Naive thymus-derived CD4-positive, alpha-beta T cell (primary cell): ENCODE results near the gene RAB1B. TPM values are rescaled to one million over a fixed set of nuclear protein-coding genes. Genes with fewer than 3 reads are reported as not detected.
A peak's percentile ranks its signal among the peaks of the same experiment; 100 is the strongest.
"Not testable (repeated sequence)": the region's sequence is repeated elsewhere in the genome, so short reads cannot be mapped to it uniquely, and the experiment has no call there.

Experiments
- ATAC-seq: fragments of 150-1000 bp; cut with Tn5 transposase; 2 replicates; pipeline ENCODE4 v1.10.0; 2021; ENCODE audit warnings: mild to moderate bottlenecking, moderate library complexity
- CTCF ChIA-PET: fragments of 350-600 bp; sonication (Branson Sonifier 250); formaldehyde crosslinking; loops from one replicate; lab custom pipeline; 2021; ENCODE audit warnings: antibody characterized with exemption; lab: Charles Lee
- POLR2A ChIA-PET: fragments of 350-600 bp; sonication (Branson Sonifier 250); formaldehyde crosslinking; loops from one replicate; lab custom pipeline; 2021; ENCODE audit warnings: antibody characterized with exemption, inconsistent platforms; lab: Charles Lee
- DNase-seq, 9 donors: peaks; one replicate each; pipeline versions ENCODE4 v3.0.0 to v3.0.0-alpha.2; 2020 to 2022; ENCODE audit warnings: mixed read lengths in 1 of 9
- H3K27ac ChIP-seq: one replicate; pipeline ENCODE4 v1.7.0; 2013; ENCODE audit warnings: mild to moderate bottlenecking, low read depth, low read length, moderate library complexity
- H3K27me3 ChIP-seq, 2 donors: one replicate each; pipeline ENCODE4 v1.7.0; 2013; ENCODE audit warnings: low read length in 2 of 2, mild to moderate bottlenecking in 2 of 2, moderate library complexity in 2 of 2; ENCODE audit not compliant: control insufficient read depth in 2 of 2, insufficient read depth in 2 of 2
- H3K36me3 ChIP-seq, 3 experiments: 1 replicate in 2 of 3; 2 replicates in 1 of 3; pipeline ENCODE4 v1.7.0; 2013; ENCODE audit warnings: low read length in 3 of 3, mild to moderate bottlenecking in 3 of 3, moderate library complexity in 1 of 3; ENCODE audit not compliant: insufficient read depth in 3 of 3, control insufficient read depth in 2 of 3
- H3K4me1 ChIP-seq, 2 donors: one replicate each; pipeline ENCODE4 v1.7.0; 2013; ENCODE audit warnings: low read length in 2 of 2, mild to moderate bottlenecking in 2 of 2, moderate library complexity in 1 of 2; ENCODE audit not compliant: control insufficient read depth in 2 of 2, insufficient read depth in 2 of 2
- H3K4me3 ChIP-seq: 2 replicates; pipeline ENCODE4 v1.7.0; 2013; ENCODE audit warnings: mild to moderate bottlenecking, low read length
- H3K9me3 ChIP-seq, 3 experiments: 1 replicate in 2 of 3; 2 replicates in 1 of 3; pipeline ENCODE4 v1.7.0; 2013; ENCODE audit warnings: low read length in 3 of 3; ENCODE audit not compliant: control insufficient read depth in 2 of 3
- H3K27ac Mint-ChIP-seq, 9 donors: one replicate each; pipeline ENCODE4 v1.8.0; 2020 to 2022; ENCODE audit warnings: mixed read lengths in 9 of 9, mild to moderate bottlenecking in 8 of 9, moderate library complexity in 5 of 9, inconsistent platforms in 2 of 9
- H3K27me3 Mint-ChIP-seq, 5 donors: one replicate each; pipeline ENCODE4 v1.8.0; 2021 to 2022; ENCODE audit warnings: mixed read lengths in 5 of 5, mild to moderate bottlenecking in 1 of 5
- H3K36me3 Mint-ChIP-seq, 5 donors: one replicate each; pipeline ENCODE4 v1.8.0; 2020 to 2022; ENCODE audit warnings: mixed read lengths in 5 of 5, mild to moderate bottlenecking in 3 of 5, inconsistent platforms in 1 of 5
- H3K4me1 Mint-ChIP-seq, 7 donors: one replicate each; pipeline ENCODE4 v1.8.0; 2020 to 2022; ENCODE audit warnings: mixed read lengths in 7 of 7, mild to moderate bottlenecking in 3 of 7, inconsistent platforms in 1 of 7
- H3K4me3 Mint-ChIP-seq, 10 donors: one replicate each; pipeline ENCODE4 v1.8.0; 2020 to 2022; ENCODE audit warnings: mild to moderate bottlenecking in 10 of 10, mixed read lengths in 10 of 10, moderate library complexity in 6 of 10, inconsistent platforms in 2 of 10
- H3K9me3 Mint-ChIP-seq, 11 donors: one replicate each; pipeline ENCODE4 v1.8.0; 2020 to 2022; ENCODE audit warnings: mixed read lengths in 11 of 11, mild to moderate bottlenecking in 4 of 11, inconsistent platforms in 1 of 11, moderate library complexity in 1 of 11
- intact Hi-C, 2 donors: fragments of 100-400 bp; cut with micrococcal nuclease; formaldehyde crosslinking; loops; one replicate each; pipeline ENCODE4 v1.15.1; 2023
- polyA plus RNA-seq, 2 donors: library from polyadenylated mRNA; unstranded; fragments of 300-500 nt; fragmentation: Illumina TruSeq; gene quantifications; one replicate each; pipeline ENCODE4 v1.2.3, GENCODE V29; 2021
- total RNA-seq, 6 experiments: library from RNA in 5 of 6; stranded (reverse) in 5 of 6; gene quantifications; 1 replicate in 5 of 6; 2 replicates in 1 of 6; pipeline ENCODE4 v1.2.3 and lab custom pipeline; 2021 to 2026

The RAB1B gene
- total and polyA plus RNA-seq, 7 experiments from 2014 or later = 11.3 to 151 (median 64.8) TPM

DNA sequence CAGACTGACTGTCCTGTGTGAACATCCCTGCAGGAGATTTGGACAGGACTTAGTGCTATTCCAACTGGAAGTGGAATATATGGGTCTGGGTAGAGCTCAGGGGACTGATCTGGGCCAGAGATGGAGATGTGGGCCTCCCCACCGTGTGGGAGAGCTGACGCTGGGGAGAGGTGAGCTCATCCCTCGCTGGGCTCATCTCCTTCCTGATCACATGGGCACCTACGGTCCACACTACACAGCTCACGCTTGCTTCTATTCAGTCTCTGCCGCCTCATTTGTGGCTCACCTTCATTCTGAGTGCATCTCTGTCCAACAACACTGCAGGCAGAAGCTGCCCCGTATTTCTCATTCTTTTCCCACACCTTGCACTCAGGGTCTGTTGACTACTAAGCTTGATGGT lies 16.6 kb upstream of the RAB1B start:
- Mint-ChIP-seq H3K27ac (peak overlapping the region in 6 of 9 donors; percentile 5 to 84 (median 77)), H3K9me3 (peaks cover 0 to 5% (median 0%) of the 10 kb centered on the region in 11 donors), H3K36me3 (peaks cover 0 to 7% (median 5%) of the 10 kb centered on the region in 5 donors), H3K4me1 (peaks cover 6 to 30% (median 21%) of the 10 kb centered on the region in 7 donors), H3K4me3 (peak overlapping the region in 1 of 10 donors; percentile 36), H3K27me3 (no peaks in the 10 kb centered on the region)
- no peak for DNase-seq
- ATAC-seq = no peak
- ChIA-PET CTCF (no interaction called here), POLR2A (interaction anchor here (1.3 to 1.4 kb wide), 2 partner anchors 14 to 37 kb away, joined by 4 to 5 read pairs; partner anchors contain the start of gene YIF1A)
- intact Hi-C loops = no loop called here
- peaks cover 0 to 19% (median 4%) of the 10 kb centered on the region in 3 experiments for H3K36me3 ChIP-seq
- peaks cover 8 to 10% of the 10 kb centered on the region in 2 donors for H3K4me1 ChIP-seq
- H3K27ac ChIP-seq = no peak overlapping the region
- H3K9me3 ChIP-seq = no peaks in the 10 kb centered on the region
- H3K27me3 ChIP-seq = no peaks in the 10 kb centered on the region
- H3K4me3 ChIP-seq = no peak overlapping the region

- H3K27me3 Mint-ChIP-seq, H3K4me3 ChIP-seq, H3K36me3 Mint-ChIP-seq, H3K9me3 ChIP-seq, intact Hi-C loops, H3K9me3 Mint-ChIP-seq, H3K27ac ChIP-seq, H3K27me3 ChIP-seq, DNase-seq, ATAC-seq: not testable (repeated sequence)
- ChIA-PET POLR2A (interaction anchor here (0.6 to 1.3 kb wide), 4 partner anchors 10 to 196 kb away, joined by 3 to 4 read pairs (median 4); partner anchors contain the start of gene YIF1A), CTCF (interaction anchor here (0.7 kb wide), 1 partner anchor 33 kb away, joined by 5 read pairs; no protein-coding TSS in a partner anchor)
- peaks cover 0 to 17% (median 4%) of the 10 kb centered on the region in 3 experiments for H3K36me3 ChIP-seq
- Mint-ChIP-seq H3K27ac (peak overlapping the region; percentile 5 to 90 (median 79)), H3K4me1 (peaks cover 8 to 34% (median 23%) of the 10 kb centered on the region in 7 donors), H3K4me3 (peak overlapping the region in 1 of 10 donors; percentile 38)
- peaks cover 8 to 11% of the 10 kb centered on the region in 2 donors for H3K4me1 ChIP-seq
Measured at GRCh38 chr11:66253081-66253480, 15.4 kb upstream of the RAB1B start.

DNA sequence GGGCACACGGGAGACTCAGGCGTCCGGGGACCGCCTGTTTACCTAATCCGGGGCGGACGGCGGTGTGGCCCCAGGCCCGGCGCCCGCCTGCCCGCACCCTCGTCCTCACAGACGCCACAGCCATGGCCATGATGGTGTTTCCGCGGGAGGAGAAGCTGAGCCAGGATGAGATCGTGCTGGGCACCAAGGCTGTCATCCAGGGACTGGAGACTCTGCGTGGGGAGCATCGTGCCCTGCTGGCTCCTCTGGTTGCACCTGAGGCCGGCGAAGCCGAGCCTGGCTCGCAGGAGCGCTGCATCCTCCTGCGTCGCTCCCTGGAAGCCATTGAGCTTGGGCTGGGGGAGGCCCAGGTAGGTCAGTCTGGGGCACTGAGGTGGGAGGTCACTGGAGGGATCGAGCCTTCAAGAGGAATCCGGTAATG lies 10.0 kb upstream of the RAB1B start:
- Histone ChIP-seq H3K4me3 (peak overlapping the region; percentile 80), H3K27me3 (no peaks in the 10 kb centered on the region), H3K9me3 (no peaks in the 10 kb centered on the region), H3K36me3 (peaks cover 0 to 44% (median 0%) of the 10 kb centered on the region in 3 experiments), H3K27ac (peak overlapping the region; percentile 98), H3K4me1 (peaks cover 18 to 20% of the 10 kb centered on the region in 2 donors)
- intact Hi-C loops = loop anchor here (1.0 to 2.0 kb wide), 2 partner anchors 36 to 400 kb away; partner anchors contain the start of gene CFL1 (in 1 of the 2)
- Mint-ChIP-seq H3K9me3 (peaks cover 0 to 8% (median 0%) of the 10 kb centered on the region in 11 donors), H3K36me3 (peaks cover 0 to 22% (median 13%) of the 10 kb centered on the region in 5 donors), H3K4me3 (peak overlapping the region; percentile 65 to 97 (median 94)), H3K4me1 (peaks cover 21 to 33% (median 30%) of the 10 kb centered on the region in 7 donors), H3K27ac (peak overlapping the region; percentile 34 to 98 (median 81)), H3K27me3 (no peaks in the 10 kb centered on the region)
- no peak for ATAC-seq
- CTCF ChIA-PET = interaction anchor here (1.2 to 2.3 kb wide), 7 partner anchors 9 to 190 kb away, joined by 3 to 9 read pairs (median 6); partner anchors contain the start of genes RAB1B and YIF1A
- POLR2A ChIA-PET = interaction anchor here (0.7 to 1.4 kb wide), 2 partner anchors 24 to 114 kb away, joined by 3 read pairs; no protein-coding TSS in a partner anchor
- no peak for DNase-seq

DNA sequence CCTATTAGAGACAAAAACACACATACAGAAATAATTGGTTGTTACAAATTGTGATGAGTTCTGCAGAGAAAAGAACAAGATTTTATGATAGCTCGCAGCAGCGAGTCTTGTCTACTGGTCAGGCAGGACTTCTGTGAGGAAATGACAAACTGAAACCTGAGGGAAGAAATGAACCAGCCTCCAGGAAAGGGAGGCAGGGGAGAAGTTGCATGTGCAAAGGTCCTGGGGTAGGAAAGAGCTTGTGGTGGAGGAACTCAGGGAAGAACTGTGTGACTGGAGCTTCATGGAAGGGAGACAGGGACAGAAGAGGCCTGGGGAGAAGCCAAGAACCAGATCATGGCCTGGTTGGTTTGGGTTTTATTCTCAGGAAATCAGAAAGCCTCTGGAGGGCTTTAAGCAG lies 9.2 kb upstream of the RAB1B start:
- Histone ChIP-seq H3K4me3 (no peak overlapping the region), H3K9me3 (no peaks in the 10 kb centered on the region), H3K36me3 (peaks cover 0 to 50% (median 0%) of the 10 kb centered on the region in 3 experiments), H3K27ac (peak overlapping the region; percentile 98), H3K4me1 (peaks cover 18 to 20% of the 10 kb centered on the region in 2 donors), H3K27me3 (no peaks in the 10 kb centered on the region)
- no peak for DNase-seq
- Mint-ChIP-seq H3K9me3 (peaks cover 0 to 6% (median 0%) of the 10 kb centered on the region in 11 donors), H3K4me1 (peaks cover 21 to 33% (median 29%) of the 10 kb centered on the region in 7 donors), H3K27me3 (no peaks in the 10 kb centered on the region), H3K36me3 (peaks cover 0 to 22% (median 13%) of the 10 kb centered on the region in 5 donors), H3K27ac (peak overlapping the region in 7 of 9 donors; percentile 21 to 88 (median 69)), H3K4me3 (peak overlapping the region in 9 of 10 donors; percentile 14 to 97 (median 94))
- ChIA-PET CTCF (interaction anchor here (0.6 to 2.3 kb wide), 9 partner anchors 9 to 191 kb away, joined by 3 to 9 read pairs (median 5); partner anchors contain the start of genes RAB1B and YIF1A), POLR2A (interaction anchor here (0.6 to 1.4 kb wide), 2 partner anchors 113 to 1155 kb away, joined by 3 read pairs; no protein-coding TSS in a partner anchor)
- intact Hi-C loops = loop anchor here in 1 of 2 donors (2.0 kb wide), 1 partner anchor 400 kb away; the partner anchor contains the start of gene CFL1
- ATAC-seq = no peak

DNA sequence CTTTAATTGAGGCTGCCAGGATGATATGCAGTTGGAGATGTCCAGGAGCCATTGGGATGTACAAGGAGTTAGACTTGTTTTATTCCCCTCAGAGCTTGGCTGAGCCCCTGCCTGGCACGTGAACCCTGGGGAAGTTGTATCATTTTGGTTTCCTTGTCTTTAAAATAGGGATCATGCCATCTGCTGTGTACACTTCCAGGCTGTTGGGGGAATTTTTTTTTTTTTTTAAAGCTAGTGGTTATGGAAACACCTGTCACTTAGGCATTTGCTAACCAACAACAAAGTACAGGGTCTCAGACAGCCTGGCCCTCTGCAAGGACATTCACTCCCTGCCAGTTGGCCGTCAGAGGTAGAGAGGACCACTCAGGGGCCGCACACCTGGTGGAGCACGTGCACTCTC lies 8.5 kb upstream of the RAB1B start:
- Mint-ChIP-seq H3K4me3 (peak overlapping the region in 6 of 10 donors; percentile 19 to 97 (median 45)), H3K4me1 (peaks cover 21 to 33% (median 29%) of the 10 kb centered on the region in 7 donors), H3K27me3 (no peaks in the 10 kb centered on the region), H3K27ac (peak overlapping the region in 4 of 9 donors; percentile 55 to 82 (median 70)), H3K9me3 (peaks cover 0 to 6% (median 0%) of the 10 kb centered on the region in 11 donors), H3K36me3 (peaks cover 0 to 25% (median 13%) of the 10 kb centered on the region in 5 donors)
- H3K36me3 ChIP-seq = peaks cover 0 to 58% (median 0%) of the 10 kb centered on the region in 3 experiments
- DNase-seq = no peak
- no peaks in the 10 kb centered on the region for H3K9me3 ChIP-seq
- intact Hi-C loops = loop anchor here in 1 of 2 donors (2.0 to 10.0 kb wide), 2 partner anchors 401 to 995 kb away; partner anchors contain the start of genes CFL1 and POLA2
- peaks cover 18 to 20% of the 10 kb centered on the region in 2 donors for H3K4me1 ChIP-seq
- no peak overlapping the region for H3K4me3 ChIP-seq
- H3K27ac ChIP-seq = no peak overlapping the region
- POLR2A ChIA-PET = interaction anchor here (1.1 to 1.4 kb wide), 2 partner anchors 19 to 112 kb away, joined by 3 to 4 read pairs; no protein-coding TSS in a partner anchor
- ATAC-seq = no peak
- H3K27me3 ChIP-seq = no peaks in the 10 kb centered on the region
- CTCF ChIA-PET = interaction anchor here (0.6 to 2.3 kb wide), 4 partner anchors 8 to 216 kb away, joined by 3 to 9 read pairs (median 5); partner anchors contain the start of gene RAB1B

GRCh38 chr11:66261578-66261977 lies 6.9 kb upstream of the RAB1B start:
- intact Hi-C loops = loop anchor here in 1 of 2 donors (10.0 kb wide), 1 partner anchor 997 kb away; the partner anchor contains the start of gene POLA2
- H3K4me3 Mint-ChIP-seq = no peak overlapping the region
- ATAC-seq = no peak

More at GRCh38 chr11:66261578-66261977, 6.9 kb upstream of the RAB1B start:
- peaks cover 0 to 25% (median 13%) of the 10 kb centered on the region in 5 donors for H3K36me3 Mint-ChIP-seq
- Histone ChIP-seq H3K27me3 (no peaks in the 10 kb centered on the region), H3K4me3 (no peak overlapping the region), H3K9me3 (no peaks in the 10 kb centered on the region), H3K36me3 (peaks cover 0 to 68% (median 0%) of the 10 kb centered on the region in 3 experiments), H3K27ac (no peak overlapping the region), H3K4me1 (peaks cover 12 to 13% of the 10 kb centered on the region in 2 donors)
- POLR2A ChIA-PET = interaction anchor here (1.1 kb wide), 1 partner anchor 19 kb away, joined by 4 read pairs; no protein-coding TSS in a partner anchor
- no peak for DNase-seq
- peaks cover 16 to 24% (median 19%) of the 10 kb centered on the region in 7 donors for H3K4me1 Mint-ChIP-seq
- no peak overlapping the region for H3K27ac Mint-ChIP-seq
- H3K9me3 Mint-ChIP-seq = peaks cover 0 to 6% (median 0%) of the 10 kb centered on the region in 11 donors
- CTCF ChIA-PET = interaction anchor here (0.6 kb wide), 1 partner anchor 76 kb away, joined by 3 read pairs; no protein-coding TSS in a partner anchor
- H3K27me3 Mint-ChIP-seq = no peaks in the 10 kb centered on the region
